ENCODE measurements around the gene ZNF93. TPM values are rescaled to one million over a fixed set of nuclear protein-coding genes. Genes with fewer than 3 reads are reported as not detected.
"Not testable (repeated sequence)": the region's sequence is repeated elsewhere in the genome, so short reads cannot be mapped to it uniquely, and the experiment has no call there.

ZNF93 gene
- total and polyA plus RNA-seq, 2 of the 4 experiments (the other 2 are of a cell fraction): 3.7 to 10.6 TPM

GRCh38 chr19:19892055-19892941 lies 8.4 kb upstream of the ZNF93 start:
- H2BK15ac ChIP-seq (ENCODE audit: low read depth, low read length); H2AFZ ChIP-seq (replicated peaks; ENCODE audit: low read length, poor library complexity); H2AK5ac ChIP-seq (ENCODE audit: low read depth, low read length); in situ Hi-C loops (cut with MboI; ENCODE audit: low sequenced_read_pairs); POLR2A ChIA-PET (ENCODE audit: unreplicated experiment); H3K9ac ChIP-seq (ENCODE audit: low read depth, low read length); dilution Hi-C loops (cut with HindIII; ENCODE audit: low sequenced_read_pairs, unreplicated experiment); H3K9me1 ChIP-seq (ENCODE audit: insufficient read depth, low read length); H4K91ac ChIP-seq (ENCODE audit: insufficient read depth, low read depth, low read length); H3K27me3 ChIP-seq (ENCODE audit: control insufficient read depth, insufficient read depth, low read length); H2BK120ac ChIP-seq (ENCODE audit: low read depth, low read length); ATAC-seq (ENCODE audit: low read depth); H3K18ac ChIP-seq (ENCODE audit: low read depth, low read length); H3K4me2 ChIP-seq (ENCODE audit: low read depth, low read length); H3K23ac ChIP-seq (ENCODE audit: low read depth, low read length); H3K4me1 ChIP-seq (ENCODE audit: control insufficient read depth, insufficient read depth, low read length); H3K14ac ChIP-seq (replicated peaks; ENCODE audit: low read depth, low read length); H3K79me1 ChIP-seq (ENCODE audit: low read depth in 1 of 2, low read length in 2 of 2); H4K5ac ChIP-seq (ENCODE audit: low read depth, low read length); H3K27ac ChIP-seq (ENCODE audit: insufficient read depth, low read length); H3K4me3 ChIP-seq (ENCODE audit: insufficient read depth, low read depth, low read length); H2BK20ac ChIP-seq (ENCODE audit: low read depth, low read length); intact Hi-C loops (cut with micrococcal nuclease); BruUV-seq (replicated peaks); H2AK9ac ChIP-seq (replicated peaks; ENCODE audit: low read depth, low read length, poor library complexity); H3K4ac ChIP-seq (ENCODE audit: low read depth, low read length); H3K56ac ChIP-seq (ENCODE audit: extremely low read depth, insufficient read depth, low read length); DNase-seq; CTCF ChIA-PET; H4K8ac ChIP-seq (ENCODE audit: low read depth in 2 of 2, low read length in 2 of 2); H4K20me1 ChIP-seq (ENCODE audit: insufficient read depth, low read length); H2BK5ac ChIP-seq (ENCODE audit: low read depth, low read length, poor library complexity, severe bottlenecking): not testable (repeated sequence)
- peaks cover 48% of the 10 kb centered on the region for H3K9me3 ChIP-seq (ENCODE audit: control insufficient read depth, insufficient read depth, low read length)
- no CpG with 5 or more reads among the region's 3 CpGs for WGBS, 2 experiments (ENCODE audit: extremely low coverage in 2 of 2, insufficient read length in 1 of 2)
- H3K36me3 ChIP-seq (ENCODE audit: control insufficient read depth, insufficient read depth, low read length): peaks cover 17% of the 10 kb centered on the region
